ENCODE measurements around the gene CS. TPM values are rescaled to one million over a fixed set of nuclear protein-coding genes. Genes with fewer than 3 reads are reported as not detected.

The CS gene
- polyA plus RNA-seq, 1 of the 3 experiments (the other 2 are of a cell fraction), result 121 TPM

DNA sequence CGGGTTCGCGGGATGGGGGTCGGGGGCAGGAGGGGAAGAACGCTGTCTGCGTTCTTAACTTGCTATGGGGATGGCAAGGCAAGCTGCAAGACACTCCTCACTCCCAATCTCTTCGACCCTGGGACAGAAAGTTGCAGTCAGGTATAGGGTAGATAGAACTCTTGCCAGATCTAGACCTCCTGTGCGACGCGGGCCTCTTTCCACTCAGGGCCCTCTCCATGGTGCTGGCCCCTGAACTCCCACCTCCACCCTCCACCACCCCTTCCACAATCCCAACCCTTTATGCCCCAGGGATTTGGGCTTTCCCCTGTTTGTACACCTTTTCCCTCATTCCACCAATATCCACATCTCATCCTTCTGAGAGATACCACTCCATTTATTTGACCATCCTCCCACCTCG, 75.2 kb downstream of the CS start:
- peaks cover 13% of the 10 kb centered on the region for H3K79me2 ChIP-seq (ENCODE audit: insufficient read depth)
- no peaks in the 10 kb centered on the region for H3K9me3 ChIP-seq
- H3K27ac ChIP-seq (ENCODE audit: low read depth in 2 of 2, low read length in 1 of 2), result no peak overlapping the region; a peak in 1 of 4 replicates
- H3K9me2 ChIP-seq, result no peaks in the 10 kb centered on the region
- ChIA-PET CTCF (interaction anchor here (0.7 to 2.4 kb wide), 6 partner anchors 19 to 239 kb away, joined by 3 to 9 read pairs (median 7); partner anchors contain the start of genes ANKRD52 and SMARCC2), POLR2A (no interaction called here)
- H3K4me3 ChIP-seq (ENCODE audit: low read depth in 2 of 2, low read length in 1 of 2), result peak overlapping the region; percentile 67 to 97
- no peak for DNase-seq
- no peak for TF ChIP-seq NFIC (IDR thresholded peaks at IDR 0.05; ENCODE audit: borderline replicate concordance)
- TF ChIP-seq, protein P1, sequence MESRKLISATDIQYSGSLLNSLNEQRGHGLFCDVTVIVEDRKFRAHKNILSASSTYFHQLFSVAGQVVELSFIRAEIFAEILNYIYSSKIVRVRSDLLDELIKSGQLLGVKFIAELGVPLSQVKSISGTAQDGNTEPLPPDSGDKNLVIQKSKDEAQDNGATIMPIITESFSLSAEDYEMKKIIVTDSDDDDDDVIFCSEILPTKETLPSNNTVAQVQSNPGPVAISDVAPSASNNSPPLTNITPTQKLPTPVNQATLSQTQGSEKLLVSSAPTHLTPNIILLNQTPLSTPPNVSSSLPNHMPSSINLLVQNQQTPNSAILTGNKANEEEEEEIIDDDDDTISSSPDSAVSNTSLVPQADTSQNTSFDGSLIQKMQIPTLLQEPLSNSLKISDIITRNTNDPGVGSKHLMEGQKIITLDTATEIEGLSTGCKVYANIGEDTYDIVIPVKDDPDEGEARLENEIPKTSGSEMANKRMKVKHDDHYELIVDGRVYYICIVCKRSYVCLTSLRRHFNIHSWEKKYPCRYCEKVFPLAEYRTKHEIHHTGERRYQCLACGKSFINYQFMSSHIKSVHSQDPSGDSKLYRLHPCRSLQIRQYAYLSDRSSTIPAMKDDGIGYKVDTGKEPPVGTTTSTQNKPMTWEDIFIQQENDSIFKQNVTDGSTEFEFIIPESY (IDR thresholded peaks at IDR 0.05; ENCODE audit: borderline replicate concordance, low read depth), result no peak
- TF ChIP-seq, protein P2, sequence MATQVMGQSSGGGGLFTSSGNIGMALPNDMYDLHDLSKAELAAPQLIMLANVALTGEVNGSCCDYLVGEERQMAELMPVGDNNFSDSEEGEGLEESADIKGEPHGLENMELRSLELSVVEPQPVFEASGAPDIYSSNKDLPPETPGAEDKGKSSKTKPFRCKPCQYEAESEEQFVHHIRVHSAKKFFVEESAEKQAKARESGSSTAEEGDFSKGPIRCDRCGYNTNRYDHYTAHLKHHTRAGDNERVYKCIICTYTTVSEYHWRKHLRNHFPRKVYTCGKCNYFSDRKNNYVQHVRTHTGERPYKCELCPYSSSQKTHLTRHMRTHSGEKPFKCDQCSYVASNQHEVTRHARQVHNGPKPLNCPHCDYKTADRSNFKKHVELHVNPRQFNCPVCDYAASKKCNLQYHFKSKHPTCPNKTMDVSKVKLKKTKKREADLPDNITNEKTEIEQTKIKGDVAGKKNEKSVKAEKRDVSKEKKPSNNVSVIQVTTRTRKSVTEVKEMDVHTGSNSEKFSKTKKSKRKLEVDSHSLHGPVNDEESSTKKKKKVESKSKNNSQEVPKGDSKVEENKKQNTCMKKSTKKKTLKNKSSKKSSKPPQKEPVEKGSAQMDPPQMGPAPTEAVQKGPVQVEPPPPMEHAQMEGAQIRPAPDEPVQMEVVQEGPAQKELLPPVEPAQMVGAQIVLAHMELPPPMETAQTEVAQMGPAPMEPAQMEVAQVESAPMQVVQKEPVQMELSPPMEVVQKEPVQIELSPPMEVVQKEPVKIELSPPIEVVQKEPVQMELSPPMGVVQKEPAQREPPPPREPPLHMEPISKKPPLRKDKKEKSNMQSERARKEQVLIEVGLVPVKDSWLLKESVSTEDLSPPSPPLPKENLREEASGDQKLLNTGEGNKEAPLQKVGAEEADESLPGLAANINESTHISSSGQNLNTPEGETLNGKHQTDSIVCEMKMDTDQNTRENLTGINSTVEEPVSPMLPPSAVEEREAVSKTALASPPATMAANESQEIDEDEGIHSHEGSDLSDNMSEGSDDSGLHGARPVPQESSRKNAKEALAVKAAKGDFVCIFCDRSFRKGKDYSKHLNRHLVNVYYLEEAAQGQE (IDR thresholded peaks at IDR 0.05; ENCODE audit: low read depth, low read length), result peak; percentile 91
- no peak for TF ChIP-seq FOXM1 (IDR thresholded peaks at IDR 0.05; ENCODE audit: low read depth)
- no peak for TF ChIP-seq RAD21 (IDR thresholded peaks at IDR 0.05; ENCODE audit: low read length)
- peak overlapping the region; percentile 91 for H3K4me2 ChIP-seq
- peak overlapping the region; percentile 87; the same call in 1 of the 2 replicates for H2AFZ ChIP-seq (ENCODE audit: low read depth)
- no peaks in the 10 kb centered on the region for H4K20me1 ChIP-seq (ENCODE audit: insufficient read depth)
- peak overlapping the region; percentile 79 for H3K9ac ChIP-seq
- H3K4me1 ChIP-seq (ENCODE audit: control insufficient read depth in 1 of 2, insufficient read depth in 2 of 2, low read depth in 1 of 2, low read length in 1 of 2), result peaks cover 13 to 22% of the 10 kb centered on the region in 2 experiments; a peak in 2 of 4 replicates
- peaks cover 24% of the 10 kb centered on the region for H3F3A ChIP-seq (replicated peaks; ENCODE audit: insufficient read depth)
- WGBS (ENCODE audit: low lambda C conversion rate), result 50% methylated on average over 9 of the region's 11 CpGs
- no peaks in the 10 kb centered on the region for H3K36me3 ChIP-seq (replicated peaks in 1 of 2; ENCODE audit: control insufficient read depth in 1 of 2, insufficient read depth in 2 of 2, low read length in 1 of 2)
- H3K27me3 ChIP-seq (ENCODE audit: insufficient read depth), result no peaks in the 10 kb centered on the region

DNA sequence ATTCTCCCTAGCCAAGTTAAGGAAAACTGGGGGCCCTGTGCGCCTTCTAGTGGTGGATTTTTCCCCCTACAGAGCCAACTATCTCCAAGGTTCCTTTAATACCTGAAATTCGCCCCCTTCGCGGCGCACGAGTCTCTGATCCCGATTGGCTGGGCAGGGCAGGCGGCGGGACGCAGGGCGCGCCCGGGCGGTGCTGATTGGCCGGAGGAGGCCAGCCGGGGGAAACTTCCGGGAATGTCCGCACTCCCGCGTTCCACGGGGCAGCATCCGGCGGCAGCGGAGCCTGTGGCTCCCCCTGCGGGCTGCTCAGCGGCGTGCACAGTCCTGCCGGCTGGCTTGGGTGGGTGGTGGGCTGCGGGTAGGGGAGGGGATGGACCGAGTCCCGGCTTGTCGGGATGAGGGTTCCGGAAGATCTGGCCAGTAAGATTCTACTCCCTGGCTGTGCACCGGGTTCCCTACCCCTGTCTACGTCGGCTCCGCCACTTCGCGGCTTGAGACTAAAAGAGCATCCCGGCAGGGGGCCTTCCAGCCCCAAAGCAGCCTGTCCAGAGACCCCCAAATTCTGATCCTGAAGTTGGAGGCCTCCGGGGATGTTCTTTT, 75.9 kb downstream of the CS start, which contains the start of gene NABP2:
TSS of gene NABP2 (plus strand) at position 241 of the 600 bp plus-strand sequence. CDS start 515 bp downstream, outside the sequence.
- Histone ChIP-seq H2AFZ (ENCODE audit: low read depth) (peak within 1 kb of the TSS; percentile 90), H3K79me2 (ENCODE audit: insufficient read depth) (peaks cover 20% of the 10 kb centered on the region), H3K27me3 (ENCODE audit: insufficient read depth) (no peaks in the 10 kb centered on the region), H3F3A (replicated peaks; ENCODE audit: insufficient read depth) (peaks cover 24% of the 10 kb centered on the region), H3K4me2 (peak within 1 kb of the TSS; percentile 91), H3K4me1 (ENCODE audit: control insufficient read depth in 1 of 2, insufficient read depth in 2 of 2, low read depth in 1 of 2, low read length in 1 of 2) (peaks cover 13 to 22% of the 10 kb centered on the region in 2 experiments; a peak in 2 of 4 replicates), H3K27ac (ENCODE audit: low read depth in 2 of 2, low read length in 1 of 2) (peak within 1 kb of the TSS; percentile 62 to 64), H4K20me1 (ENCODE audit: insufficient read depth) (no peaks in the 10 kb centered on the region), H3K36me3 (replicated peaks in 1 of 2; ENCODE audit: control insufficient read depth in 1 of 2, insufficient read depth in 2 of 2, low read length in 1 of 2) (no peaks in the 10 kb centered on the region), H3K9ac (peak within 1 kb of the TSS; percentile 79), H3K4me3 (ENCODE audit: low read depth in 2 of 2, low read length in 1 of 2) (peak within 1 kb of the TSS; percentile 67 to 97), H3K9me2 (no peaks in the 10 kb centered on the region), H3K9me3 (no peaks in the 10 kb centered on the region)
- CTCF ChIA-PET, result interaction anchor here (1.0 to 4.1 kb wide), 6 partner anchors 17 to 133 kb away, joined by 3 to 47 read pairs (median 15); partner anchors contain the start of genes SMARCC2 and ZC3H10
- WGBS (ENCODE audit: low lambda C conversion rate), result under 1% methylated on average over 29 of the region's 41 CpGs
- POLR2A ChIA-PET, result no interaction called here
- DNase-seq, result peak; percentile 98
- TF ChIP-seq FOXM1 (IDR thresholded peaks at IDR 0.05; ENCODE audit: low read depth) (peak; percentile 73; the same call in 1 of the 2 replicates), TCF12 (IDR thresholded peaks at IDR 0.05) (no peak), TAF1 (IDR thresholded peaks at IDR 0.05; ENCODE audit: borderline replicate concordance, low read depth, low read length) (peak; percentile 32), JUND (IDR thresholded peaks at IDR 0.05) (no peak), TEAD4 (IDR thresholded peaks at IDR 0.05; ENCODE audit: borderline replicate concordance, insufficient read depth) (peak; percentile 68; the same call in 1 of the 2 replicates), RAD21 (IDR thresholded peaks at IDR 0.05; ENCODE audit: low read length) (peak; percentile 56), POLR2AphosphoS5 (IDR thresholded peaks at IDR 0.05; ENCODE audit: low read depth, low read length) (peak; percentile 41; the same call in 1 of the 2 replicates), YY1 (IDR thresholded peaks at IDR 0.05; ENCODE audit: low read depth) (peak; percentile 75; the same call in 1 of the 2 replicates), RFX5 (IDR thresholded peaks at IDR 0.05; ENCODE audit: low read length) (peak; percentile 85), SIN3A (IDR thresholded peaks at IDR 0.05; ENCODE audit: borderline replicate concordance, low read depth, low read length) (no peak; the same call in 1 of the 2 replicates), NRF1 (IDR thresholded peaks at IDR 0.05; ENCODE audit: low read depth, low read length) (no peak)
- TF ChIP-seq, protein P3, sequence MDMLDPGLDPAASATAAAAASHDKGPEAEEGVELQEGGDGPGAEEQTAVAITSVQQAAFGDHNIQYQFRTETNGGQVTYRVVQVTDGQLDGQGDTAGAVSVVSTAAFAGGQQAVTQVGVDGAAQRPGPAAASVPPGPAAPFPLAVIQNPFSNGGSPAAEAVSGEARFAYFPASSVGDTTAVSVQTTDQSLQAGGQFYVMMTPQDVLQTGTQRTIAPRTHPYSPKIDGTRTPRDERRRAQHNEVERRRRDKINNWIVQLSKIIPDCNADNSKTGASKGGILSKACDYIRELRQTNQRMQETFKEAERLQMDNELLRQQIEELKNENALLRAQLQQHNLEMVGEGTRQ (IDR thresholded peaks at IDR 0.05; ENCODE audit: borderline replicate concordance, low read depth, low read length), result no peak
- TF ChIP-seq, protein P1 (IDR thresholded peaks at IDR 0.05; ENCODE audit: borderline replicate concordance, low read depth), result no peak
- TF ChIP-seq, protein P4, sequence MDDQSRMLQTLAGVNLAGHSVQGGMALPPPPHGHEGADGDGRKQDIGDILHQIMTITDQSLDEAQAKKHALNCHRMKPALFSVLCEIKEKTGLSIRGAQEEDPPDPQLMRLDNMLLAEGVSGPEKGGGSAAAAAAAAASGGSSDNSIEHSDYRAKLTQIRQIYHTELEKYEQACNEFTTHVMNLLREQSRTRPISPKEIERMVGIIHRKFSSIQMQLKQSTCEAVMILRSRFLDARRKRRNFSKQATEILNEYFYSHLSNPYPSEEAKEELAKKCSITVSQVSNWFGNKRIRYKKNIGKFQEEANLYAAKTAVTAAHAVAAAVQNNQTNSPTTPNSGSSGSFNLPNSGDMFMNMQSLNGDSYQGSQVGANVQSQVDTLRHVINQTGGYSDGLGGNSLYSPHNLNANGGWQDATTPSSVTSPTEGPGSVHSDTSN (IDR thresholded peaks at IDR 0.05), result no peak

Measured in SK-N-SH (cell line).